CD4-positive, CD25-positive, alpha-beta regulatory T cell (primary cell): ENCODE results near the gene LCK. TPM values are rescaled to one million over a fixed set of nuclear protein-coding genes. Genes with fewer than 3 reads are reported as not detected.
A peak's percentile ranks its signal among the peaks of the same experiment; 100 is the strongest.
"Not testable (repeated sequence)": the region's sequence is repeated elsewhere in the genome, so short reads cannot be mapped to it uniquely, and the experiment has no call there.

Source experiments
- ATAC-seq, 2 donors: fragments of 150-1000 bp; cut with Tn5 transposase; one replicate each; pipeline ENCODE4 v1.10.0; 2021; ENCODE audit warnings: low read depth in 2 of 2, moderate number of reproducible peaks in 2 of 2, moderate library complexity in 1 of 2
- DNase-seq, 3 donors: peaks; one replicate each; pipeline versions ENCODE4 v3.0.0 to v3.0.0-alpha.2; 2012 to 2022; ENCODE audit warnings: mixed read lengths in 1 of 3
- H3K27ac ChIP-seq: one replicate; pipeline ENCODE4 v1.7.0; 2013; ENCODE audit warnings: mild to moderate bottlenecking, low read length; ENCODE audit not compliant: insufficient read depth, poor library complexity, severe bottlenecking
- H3K27me3 ChIP-seq: one replicate; pipeline ENCODE4 v1.7.0; 2013; ENCODE audit warnings: low read length; ENCODE audit not compliant: control insufficient read depth, insufficient read depth
- H3K36me3 ChIP-seq: one replicate; pipeline ENCODE4 v1.7.0; 2013; ENCODE audit warnings: mild to moderate bottlenecking, low read length, moderate library complexity; ENCODE audit not compliant: control insufficient read depth, insufficient read depth
- H3K4me1 ChIP-seq: 2 replicates; pipeline ENCODE4 v1.7.0; 2013; ENCODE audit warnings: mild to moderate bottlenecking, low read length; ENCODE audit not compliant: insufficient read depth, control insufficient read depth, poor library complexity, severe bottlenecking
- H3K4me3 ChIP-seq: one replicate; pipeline ENCODE4 v1.7.0; 2013; ENCODE audit warnings: low read depth, mild to moderate bottlenecking, low read length, moderate library complexity
- H3K9me3 ChIP-seq, 2 experiments: 1 replicate in 1 of 2; 2 replicates in 1 of 2; pipeline ENCODE4 v1.7.0; 2013; ENCODE audit warnings: low read length in 2 of 2, mild to moderate bottlenecking in 1 of 2, moderate library complexity in 1 of 2; ENCODE audit not compliant: control insufficient read depth in 2 of 2
- H3K27ac Mint-ChIP-seq, 3 donors: one replicate each; pipeline ENCODE4 v1.8.0; 2020 to 2022; ENCODE audit warnings: mild to moderate bottlenecking in 3 of 3, mixed read lengths in 3 of 3, moderate library complexity in 2 of 3
- H3K27me3 Mint-ChIP-seq: one replicate; pipeline ENCODE4 v1.8.0; 2022; ENCODE audit warnings: mild to moderate bottlenecking, mixed read lengths
- H3K36me3 Mint-ChIP-seq: one replicate; pipeline ENCODE4 v1.8.0; 2020; ENCODE audit warnings: mixed read lengths
- H3K4me1 Mint-ChIP-seq, 4 donors: one replicate each; pipeline ENCODE4 v1.8.0; 2020 to 2022; ENCODE audit warnings: mixed read lengths in 4 of 4, mild to moderate bottlenecking in 1 of 4
- H3K4me3 Mint-ChIP-seq, 4 donors: one replicate each; pipeline ENCODE4 v1.8.0; 2020 to 2022; ENCODE audit warnings: mild to moderate bottlenecking in 4 of 4, mixed read lengths in 4 of 4, moderate library complexity in 3 of 4
- H3K9me3 Mint-ChIP-seq, 7 donors: one replicate each; pipeline ENCODE4 v1.8.0; 2020 to 2022; ENCODE audit warnings: mixed read lengths in 7 of 7, mild to moderate bottlenecking in 3 of 7, moderate library complexity in 2 of 7
- polyA plus RNA-seq, 4 donors: library from polyadenylated mRNA; unstranded; fragments of 300-500 nt; fragmentation: Illumina TruSeq; gene quantifications; one replicate each; pipeline ENCODE4 v1.2.3, GENCODE V29; 2021
- total RNA-seq: library from RNA; stranded (reverse); gene quantifications from one replicate; pipeline ENCODE4 v1.2.3, GENCODE V29; 2022

The LCK gene
- total and polyA plus RNA-seq, 5 donors from 2014 or later: 388 to 1,114 (median 983) TPM

DNA sequence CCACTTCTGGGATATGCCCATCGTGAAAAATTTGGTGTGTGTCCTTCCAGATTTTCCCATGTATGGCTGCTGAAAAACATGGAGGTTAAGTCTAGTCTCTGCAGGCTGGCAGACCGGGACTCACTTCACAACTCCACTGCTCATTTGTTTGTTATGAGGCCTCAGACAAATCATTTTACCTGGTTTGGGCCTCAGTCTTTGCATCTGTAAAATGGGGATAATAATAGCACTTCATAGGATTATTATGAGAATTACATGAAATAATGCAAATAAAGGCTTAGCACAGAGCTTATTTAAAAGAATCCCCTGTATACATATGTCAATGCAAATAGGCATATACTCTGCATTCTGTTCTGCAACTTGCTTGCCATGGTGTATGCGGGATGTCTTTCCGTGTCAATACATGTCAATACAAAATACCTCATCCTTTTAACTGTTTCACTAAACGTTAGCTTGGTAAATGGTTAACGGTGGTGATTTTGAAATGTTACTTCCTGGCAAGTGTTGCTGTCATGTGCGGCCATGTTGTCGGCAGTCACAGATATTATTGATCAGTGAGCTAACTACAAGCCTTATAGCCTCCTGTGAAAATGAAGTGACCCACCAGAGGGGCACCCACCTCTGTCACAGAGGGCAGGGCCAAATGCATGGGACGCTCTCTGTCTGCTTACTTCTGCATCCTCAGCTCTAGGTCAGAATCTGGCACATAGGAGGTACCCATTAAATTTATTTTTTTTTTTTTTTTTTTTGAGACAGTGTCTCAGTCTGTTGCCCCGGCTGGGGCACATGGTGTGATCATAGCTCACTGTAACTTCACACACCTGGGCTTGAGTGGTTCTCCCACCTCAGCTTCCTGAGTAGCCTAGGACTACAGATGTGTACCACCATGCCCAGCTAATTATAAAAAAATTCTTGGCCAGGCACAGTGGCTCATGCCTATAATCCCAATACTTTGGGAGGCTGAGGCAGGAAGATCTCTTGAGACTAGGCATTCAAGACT is 4.3 kb downstream of the LCK start:
- DNase-seq: peak in 2 of 3 donors; percentile 56 to 78
- peak overlapping the region; percentile 94 for H3K27ac ChIP-seq
- Mint-ChIP-seq H3K4me3 (peak overlapping the region; percentile 87 to 100 (median 98)), H3K27ac (peak overlapping the region; percentile 91 to 99 (median 93)), H3K27me3 (no peaks in the 10 kb centered on the region), H3K4me1 (peaks cover 14 to 50% (median 35%) of the 10 kb centered on the region in 4 donors), H3K36me3 (peaks cover 32% of the 10 kb centered on the region), H3K9me3 (peaks cover 0 to 3% (median 0%) of the 10 kb centered on the region in 7 donors)
- ATAC-seq: peak; percentile 13 to 35
- H3K27me3 ChIP-seq: no peaks in the 10 kb centered on the region
- H3K4me1 ChIP-seq: peaks cover 83% of the 10 kb centered on the region
- peak overlapping the region; percentile 99 for H3K4me3 ChIP-seq
- peaks cover 11% of the 10 kb centered on the region for H3K36me3 ChIP-seq
- H3K9me3 ChIP-seq: no peaks in the 10 kb centered on the region

GRCh38 chr1:32256473-32257226 is 5.6 kb downstream of the LCK start:
- Histone ChIP-seq H3K27me3 (no peaks in the 10 kb centered on the region), H3K4me1 (peaks cover 84% of the 10 kb centered on the region), H3K4me3 (peak overlapping the region; percentile 99), H3K27ac (peak overlapping the region; percentile 94), H3K9me3 (no peaks in the 10 kb centered on the region), H3K36me3 (peaks cover 19% of the 10 kb centered on the region)
- Mint-ChIP-seq H3K27me3 (no peaks in the 10 kb centered on the region), H3K4me3 (peak overlapping the region; percentile 88 to 97 (median 90)), H3K9me3 (peaks cover 0 to 2% (median 0%) of the 10 kb centered on the region in 7 donors), H3K36me3 (peaks cover 32% of the 10 kb centered on the region), H3K4me1 (peaks cover 9 to 52% (median 34%) of the 10 kb centered on the region in 4 donors), H3K27ac (peak overlapping the region; percentile 95 to 99 (median 98))
- DNase-seq (peak in 1 of 3 donors; percentile 53), ATAC-seq (peak in 1 of 2 donors; percentile 28)

GRCh38 chr1:32257227-32257508 is 6.1 kb downstream of the LCK start:
- no peaks in the 10 kb centered on the region for H3K27me3 ChIP-seq
- ATAC-seq (no peak), DNase-seq (no peak)
- peak overlapping the region; percentile 88 to 97 (median 90) for H3K4me3 Mint-ChIP-seq
- H3K4me1 Mint-ChIP-seq: peaks cover 9 to 52% (median 34%) of the 10 kb centered on the region in 4 donors
- H3K36me3 Mint-ChIP-seq: peaks cover 27% of the 10 kb centered on the region
- peaks cover 0 to 2% (median 0%) of the 10 kb centered on the region in 7 donors for H3K9me3 Mint-ChIP-seq
- peaks cover 89% of the 10 kb centered on the region for H3K4me1 ChIP-seq
- H3K27me3 Mint-ChIP-seq: no peaks in the 10 kb centered on the region
- peak overlapping the region; percentile 99 for H3K4me3 ChIP-seq
- H3K27ac Mint-ChIP-seq: peak overlapping the region; percentile 95 to 99 (median 98)
- no peaks in the 10 kb centered on the region for H3K9me3 ChIP-seq
- H3K27ac ChIP-seq: peak overlapping the region; percentile 94
- H3K36me3 ChIP-seq: peaks cover 19% of the 10 kb centered on the region

DNA sequence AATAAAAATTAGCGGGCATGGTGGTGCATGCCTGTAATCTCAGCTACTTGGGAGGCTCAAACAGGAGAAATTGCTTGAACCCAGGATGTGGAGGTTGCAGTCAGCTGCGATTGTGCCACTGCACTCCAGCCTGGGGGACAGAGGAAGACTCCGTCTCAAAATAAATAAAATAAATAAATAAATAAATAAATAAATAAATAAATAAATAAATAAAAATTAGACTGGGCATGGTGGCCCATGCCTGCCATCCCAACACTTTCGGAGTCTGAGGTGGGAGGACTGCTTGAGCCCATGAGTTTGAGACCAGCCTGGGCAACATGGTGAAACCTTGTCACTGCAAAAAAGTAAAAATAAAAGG is 12.2 kb downstream of the LCK start:
- H3K4me3 Mint-ChIP-seq: peak overlapping the region in 2 of 4 donors; percentile 78 to 79
- H3K27ac ChIP-seq: peak overlapping the region; percentile 69
- H3K4me1 Mint-ChIP-seq: peaks cover 14 to 73% (median 38%) of the 10 kb centered on the region in 4 donors
- H3K27me3 Mint-ChIP-seq, H3K27me3 ChIP-seq, H3K9me3 ChIP-seq, H3K9me3 Mint-ChIP-seq, DNase-seq, ATAC-seq: not testable (repeated sequence)
- H3K4me1 ChIP-seq: peaks cover 87% of the 10 kb centered on the region
- H3K36me3 Mint-ChIP-seq: peaks cover 19% of the 10 kb centered on the region
- H3K36me3 ChIP-seq: peaks cover 22% of the 10 kb centered on the region
- peak overlapping the region; percentile 78 for H3K4me3 ChIP-seq
- peak overlapping the region; percentile 55 to 93 (median 84) for H3K27ac Mint-ChIP-seq

GRCh38 chr1:32263744-32264143 is 12.7 kb downstream of the LCK start:
- Mint-ChIP-seq H3K27ac (peak overlapping the region; percentile 84 to 93 (median 91)), H3K27me3 (no peaks in the 10 kb centered on the region), H3K9me3 (peaks cover 0 to 2% (median 0%) of the 10 kb centered on the region in 7 donors), H3K4me1 (peaks cover 14 to 72% (median 38%) of the 10 kb centered on the region in 4 donors), H3K36me3 (peaks cover 19% of the 10 kb centered on the region), H3K4me3 (peak overlapping the region; percentile 76 to 83 (median 78))
- Histone ChIP-seq H3K4me1 (peaks cover 84% of the 10 kb centered on the region), H3K4me3 (peak overlapping the region; percentile 78), H3K9me3 (no peaks in the 10 kb centered on the region), H3K36me3 (peaks cover 22% of the 10 kb centered on the region), H3K27me3 (no peaks in the 10 kb centered on the region), H3K27ac (peak overlapping the region; percentile 69)
- ATAC-seq (peak; percentile 83 to 87), DNase-seq (peak in 2 of 3 donors; percentile 56 to 68)

- peaks cover 73% of the 10 kb centered on the region for H3K4me1 ChIP-seq
- Mint-ChIP-seq H3K4me1 (peaks cover 14 to 65% (median 31%) of the 10 kb centered on the region in 4 donors), H3K27ac (peak overlapping the region; percentile 87 to 97 (median 93)), H3K4me3 (peak overlapping the region; percentile 55 to 72 (median 58)), H3K27me3 (no peaks in the 10 kb centered on the region), H3K36me3 (peaks cover 17% of the 10 kb centered on the region), H3K9me3 (peaks cover 0 to 2% (median 0%) of the 10 kb centered on the region in 7 donors)
- DNase-seq: no peak
- peak overlapping the region; percentile 32 for H3K4me3 ChIP-seq
- H3K27ac ChIP-seq: peak overlapping the region; percentile 69
- ATAC-seq: no peak
- H3K9me3 ChIP-seq: no peaks in the 10 kb centered on the region
- peaks cover 20% of the 10 kb centered on the region for H3K36me3 ChIP-seq
- H3K27me3 ChIP-seq: no peaks in the 10 kb centered on the region
These were observed 14.8 kb downstream of the LCK start for GRCh38 chr1:32265846-32266245.

DNA sequence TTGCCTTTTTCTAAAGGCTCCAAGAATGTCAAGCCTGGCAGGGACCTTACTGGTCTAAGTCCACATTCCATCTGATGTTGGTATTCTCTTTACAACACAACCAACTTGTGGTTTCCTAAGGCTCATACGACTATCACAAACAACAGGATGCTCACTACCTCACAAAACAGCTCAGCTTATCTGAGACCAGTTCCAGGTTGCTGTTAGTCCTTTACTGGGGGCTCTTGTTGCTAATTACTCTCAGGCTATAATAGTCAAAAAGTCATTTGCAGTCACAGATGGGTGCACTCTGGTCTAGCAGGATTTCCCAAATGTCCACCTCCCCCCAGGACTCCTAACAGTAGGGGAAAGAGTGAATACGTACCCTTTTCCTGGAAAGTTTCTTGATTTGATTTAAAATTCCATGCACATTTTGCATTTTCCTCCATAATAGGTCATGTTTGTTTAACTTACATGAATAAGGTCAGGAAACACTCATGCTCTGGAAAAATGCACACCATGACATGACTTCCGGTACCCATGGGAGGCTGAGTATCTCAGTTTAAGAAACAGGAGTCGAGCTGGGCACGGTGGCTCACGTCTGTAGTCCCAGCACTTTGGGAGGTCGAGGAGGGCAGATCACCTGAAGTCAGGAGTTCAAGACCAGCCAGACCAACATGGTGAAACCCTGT is 16.0 kb downstream of the LCK start:
- H3K9me3 ChIP-seq: no peaks in the 10 kb centered on the region
- no peaks in the 10 kb centered on the region for H3K27me3 Mint-ChIP-seq
- DNase-seq (peak in 2 of 3 donors; percentile 39 to 77), ATAC-seq (peak; percentile 48 to 54)
- peaks cover 19% of the 10 kb centered on the region for H3K36me3 ChIP-seq
- peaks cover 0 to 2% (median 0%) of the 10 kb centered on the region in 7 donors for H3K9me3 Mint-ChIP-seq
- no peaks in the 10 kb centered on the region for H3K27me3 ChIP-seq
- peak overlapping the region; percentile 81 to 93 (median 86) for H3K4me3 Mint-ChIP-seq
- peak overlapping the region; percentile 67 for H3K4me3 ChIP-seq
- peaks cover 14 to 72% (median 41%) of the 10 kb centered on the region in 4 donors for H3K4me1 Mint-ChIP-seq
- peak overlapping the region; percentile 95 to 99 (median 99) for H3K27ac Mint-ChIP-seq
- peaks cover 22% of the 10 kb centered on the region for H3K36me3 Mint-ChIP-seq
- peaks cover 71% of the 10 kb centered on the region for H3K4me1 ChIP-seq
- H3K27ac ChIP-seq: peak overlapping the region; percentile 65
